ENCODE results near the gene FLYWCH1.

Gene FLYWCH1

DNA sequence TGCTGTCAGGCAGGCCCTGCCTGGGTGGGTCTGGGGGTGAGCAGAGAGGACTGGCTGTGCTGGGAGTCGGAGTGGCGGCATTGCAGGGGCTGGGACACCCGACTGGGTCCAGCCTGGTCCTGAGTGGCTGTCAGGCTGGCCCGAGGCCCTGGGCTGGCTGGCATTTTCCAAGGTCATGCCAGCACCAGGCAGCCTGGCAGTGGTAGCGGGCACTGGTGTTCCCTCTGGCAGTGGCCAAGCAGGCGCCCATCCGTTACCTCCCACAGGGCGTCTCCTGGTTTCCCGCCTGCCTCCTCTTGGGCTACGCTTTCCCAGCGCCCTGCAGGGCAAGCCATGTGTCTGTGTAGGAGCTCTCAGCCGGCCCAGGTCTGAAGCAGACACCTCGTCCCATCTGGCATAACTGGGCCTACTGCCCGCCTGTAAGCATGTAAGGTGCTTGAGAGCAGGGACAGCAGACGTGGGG lies 74.2 kb downstream of the FLYWCH1 start:
- no peak for DNase-seq (ENCODE audit: low spot score)

DNA sequence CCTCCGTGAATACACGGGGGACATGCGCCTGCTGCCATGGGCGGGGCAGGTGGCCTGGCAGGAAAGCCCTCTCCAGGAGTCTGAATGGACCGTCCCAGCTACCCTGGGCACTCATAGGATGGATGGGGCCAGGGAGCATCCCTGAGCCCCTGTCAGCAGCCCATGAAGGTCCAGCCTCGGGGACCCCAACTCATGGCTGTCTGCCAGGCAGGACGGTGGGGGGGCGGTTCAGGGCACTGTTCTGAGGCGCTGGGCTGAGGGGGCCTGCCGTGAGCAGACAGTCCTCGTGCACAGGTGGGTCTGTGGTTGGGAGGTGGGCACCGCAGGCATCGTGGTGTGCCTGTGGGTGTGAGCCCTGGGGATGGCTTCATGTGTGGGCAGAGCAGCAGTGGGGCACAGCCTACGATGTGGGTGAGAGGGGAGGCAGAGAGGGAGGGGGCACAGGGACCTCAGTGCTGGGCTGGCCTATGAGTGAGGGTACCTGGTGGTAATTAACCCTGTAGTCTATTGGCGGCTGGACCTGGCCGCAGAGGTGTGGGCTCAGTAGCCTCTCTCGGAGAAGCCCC lies 75.0 kb downstream of the FLYWCH1 start:
- DNase-seq (ENCODE audit: low spot score) = no peak

DNA sequence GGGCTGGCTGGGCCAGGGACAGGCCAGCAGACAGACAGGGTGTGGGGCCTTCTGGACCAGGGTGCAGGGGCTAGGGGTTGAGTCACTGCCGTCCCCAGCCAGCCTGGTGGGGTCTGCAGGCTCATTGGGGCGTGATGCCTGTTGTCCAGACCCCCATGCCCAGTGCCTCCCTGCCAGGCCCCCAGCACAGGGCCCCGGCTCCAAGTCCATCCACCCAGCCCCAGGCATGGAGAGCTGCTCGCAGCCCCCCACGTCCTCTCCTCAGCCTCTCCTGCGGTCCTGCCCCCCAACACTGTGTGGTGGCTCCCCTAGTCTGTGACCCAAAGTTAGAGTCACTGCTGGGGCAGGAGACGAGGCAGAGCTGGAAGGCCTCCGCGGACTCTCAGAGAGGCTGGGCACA lies 75.6 kb downstream of the FLYWCH1 start:
- no peak for DNase-seq (ENCODE audit: low spot score)

DNA sequence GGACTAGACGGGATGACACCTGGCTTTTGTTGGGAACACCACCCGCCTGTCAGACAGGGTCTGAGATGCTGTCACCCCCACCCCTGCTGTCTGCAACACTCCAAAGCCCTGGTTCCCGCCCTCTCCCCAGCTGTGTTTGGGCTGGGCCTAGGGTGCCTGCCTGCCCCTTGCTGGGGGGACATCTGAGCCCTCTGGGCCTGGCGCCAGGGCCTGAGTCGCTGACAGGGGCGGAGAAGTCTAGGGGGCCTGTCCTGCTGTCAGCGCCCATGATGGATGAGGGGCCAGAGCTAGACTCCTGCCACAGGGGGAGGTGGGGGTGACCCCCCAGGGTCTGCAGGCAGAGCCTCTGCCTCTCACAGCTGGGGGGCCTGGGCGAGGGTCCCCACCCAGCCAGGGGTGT lies 76.1 kb downstream of the FLYWCH1 start:
- no peak for DNase-seq (ENCODE audit: low spot score)

DNA sequence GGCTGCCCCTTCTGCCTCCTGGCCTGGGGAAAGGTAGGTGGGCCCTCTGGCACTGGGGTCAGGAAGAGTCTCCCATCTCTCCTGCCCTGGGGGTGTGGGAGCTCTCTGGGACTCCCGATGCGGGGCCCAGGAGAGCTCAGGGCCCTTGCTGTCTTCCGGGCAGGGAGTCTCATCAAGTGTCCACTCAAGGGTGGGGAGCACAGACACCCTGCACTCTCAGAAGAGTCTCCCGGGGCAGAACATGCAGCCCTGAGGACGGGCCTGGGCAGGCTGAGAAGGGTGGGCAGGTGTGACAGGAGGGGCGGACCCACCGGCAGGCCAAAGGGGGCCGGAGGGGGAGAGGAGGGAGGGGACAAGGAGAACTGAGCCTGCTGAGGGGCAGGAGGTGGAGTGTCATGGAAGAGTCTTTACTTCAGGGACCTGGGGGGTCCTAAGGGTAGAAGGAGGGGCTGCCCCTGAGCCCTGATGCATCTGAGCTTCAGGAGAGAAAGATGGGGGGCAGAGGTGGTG lies 76.9 kb downstream of the FLYWCH1 start:
- no peak for DNase-seq (ENCODE audit: low spot score)

DNA sequence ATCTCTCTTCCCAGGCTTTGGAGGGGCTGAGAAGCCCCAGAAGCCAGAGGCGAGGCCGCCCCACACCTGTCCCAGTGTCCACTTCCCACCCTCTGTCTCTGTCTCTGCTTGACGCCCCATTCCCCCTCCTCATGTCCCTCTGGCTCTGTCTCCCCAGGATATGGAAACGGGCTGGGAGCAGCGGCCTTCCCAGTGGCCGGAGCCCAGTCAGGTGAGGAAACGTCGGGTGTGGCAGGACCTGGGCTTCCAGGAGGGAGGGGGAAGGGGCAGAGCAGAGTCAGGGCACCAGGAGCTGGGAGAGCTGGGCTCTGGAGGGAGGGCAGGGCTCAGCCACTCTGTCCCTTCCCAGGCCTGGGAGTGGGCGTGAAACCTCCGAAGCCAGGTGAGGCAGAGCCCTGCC lies 79.2 kb downstream of the FLYWCH1 start:
- DNase-seq (ENCODE audit: low spot score) = no peak

DNA sequence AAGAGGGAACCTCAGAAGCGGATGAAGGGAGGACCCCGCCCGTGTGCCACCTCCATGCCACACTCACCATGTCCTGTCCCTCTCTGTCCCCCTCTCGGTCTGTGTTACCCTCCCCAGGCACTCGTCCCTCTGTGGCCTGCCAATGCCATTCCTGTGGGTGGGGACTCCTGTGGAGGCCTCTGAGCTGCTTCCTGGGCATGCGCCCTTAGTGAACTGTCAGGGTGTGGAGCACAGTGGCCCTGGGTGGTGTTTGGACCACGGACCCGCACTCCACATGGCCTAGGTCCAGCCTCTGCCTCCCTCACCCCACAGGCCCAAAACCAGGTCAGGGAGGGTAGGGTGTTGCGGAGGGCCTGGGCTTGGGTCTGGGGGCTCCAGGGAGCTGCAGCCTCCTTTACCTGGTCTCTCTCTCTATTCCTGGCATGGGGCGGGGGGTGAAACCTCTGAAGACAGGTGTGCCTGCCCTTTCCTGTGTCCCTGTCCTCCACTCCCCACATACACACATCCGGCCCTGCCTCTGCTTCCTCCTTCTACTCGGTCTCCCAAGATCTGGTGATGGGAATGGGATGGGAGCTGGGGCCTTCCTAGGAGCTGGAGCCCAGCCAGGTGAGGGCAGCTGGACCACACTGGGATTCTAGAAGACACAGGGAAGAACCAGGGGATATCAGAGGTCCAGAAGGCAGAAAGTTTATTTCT lies 80.0 kb downstream of the FLYWCH1 start:
- no peak for DNase-seq (ENCODE audit: low spot score)

DNA sequence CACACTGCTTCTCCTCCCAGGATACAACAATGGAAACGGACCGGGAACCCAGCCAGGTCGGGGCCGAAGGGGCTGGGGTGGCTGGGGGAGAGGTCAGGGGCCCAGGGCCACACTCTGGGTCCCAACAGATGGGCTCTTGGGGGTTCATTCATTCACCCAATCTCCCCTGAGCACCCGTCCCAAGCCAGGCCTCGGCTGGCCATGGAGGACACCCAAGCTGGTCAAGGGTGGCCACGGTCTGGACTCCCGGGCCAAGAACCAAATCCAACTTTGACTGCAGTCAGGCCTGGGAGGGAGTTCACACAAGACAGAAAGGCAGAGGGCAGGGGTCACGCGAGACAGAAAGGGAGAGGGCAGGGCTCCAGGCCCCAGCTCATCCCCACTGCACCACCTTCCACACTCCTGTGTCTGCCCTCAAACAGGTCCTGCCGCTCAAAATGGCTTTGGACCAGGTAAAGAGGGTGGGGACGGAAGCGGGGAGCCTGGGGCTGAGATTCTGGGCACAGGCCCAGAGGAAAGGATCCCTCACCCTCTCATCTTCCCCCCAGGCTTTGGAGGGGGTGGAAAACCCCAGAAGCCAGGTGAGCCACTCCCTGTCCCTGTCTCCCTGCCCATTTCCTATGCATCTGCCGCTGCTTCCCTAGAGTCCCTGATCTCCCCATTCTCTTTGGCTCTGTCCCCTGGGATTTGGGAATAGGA lies 80.8 kb downstream of the FLYWCH1 start:
- DNase-seq (ENCODE audit: low spot score) = no peak

DNA sequence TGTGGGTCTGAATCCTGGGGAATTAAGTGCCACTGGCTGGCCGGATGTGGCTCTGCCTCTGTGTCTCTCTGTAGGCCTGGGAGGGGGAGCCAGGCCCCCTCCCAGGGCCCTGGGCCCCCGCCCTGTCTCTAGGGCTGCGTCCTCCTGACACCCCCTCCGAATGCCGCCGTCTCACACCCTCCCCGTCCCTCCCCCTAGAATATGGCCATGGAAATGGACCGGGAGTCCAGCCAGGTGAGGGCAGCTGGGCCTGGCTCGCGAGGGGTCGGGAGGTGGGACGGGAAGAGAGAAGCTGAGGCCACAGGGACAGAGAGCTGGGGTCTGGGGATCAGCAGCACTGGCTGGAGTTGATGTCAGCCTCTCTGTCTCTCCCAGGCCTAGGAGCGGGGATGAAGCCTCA lies 84.6 kb downstream of the FLYWCH1 start:
- DNase-seq (ENCODE audit: low spot score) = no peak

DNA sequence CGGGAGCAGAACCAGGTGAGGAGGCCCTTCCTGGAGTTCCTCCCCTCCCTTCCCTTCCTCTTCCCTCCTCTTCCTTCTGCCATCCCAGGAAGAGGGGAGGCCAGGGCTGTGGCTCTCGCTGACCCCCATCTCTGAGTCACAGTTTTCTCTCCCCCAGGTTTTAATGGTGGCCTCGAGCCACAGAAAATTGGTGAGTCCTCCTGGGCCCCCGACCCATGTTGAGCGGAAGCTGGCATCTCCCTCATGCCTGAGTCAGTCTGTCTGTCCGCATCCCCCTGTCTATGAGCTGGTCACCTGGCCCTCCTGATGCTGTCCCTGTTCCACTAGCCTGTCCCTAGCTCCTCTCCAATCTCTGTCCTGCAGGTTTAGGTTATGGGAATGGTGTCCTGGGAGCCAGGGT lies 88.2 kb downstream of the FLYWCH1 start:
- DNase-seq (ENCODE audit: low spot score) = no peak

DNA sequence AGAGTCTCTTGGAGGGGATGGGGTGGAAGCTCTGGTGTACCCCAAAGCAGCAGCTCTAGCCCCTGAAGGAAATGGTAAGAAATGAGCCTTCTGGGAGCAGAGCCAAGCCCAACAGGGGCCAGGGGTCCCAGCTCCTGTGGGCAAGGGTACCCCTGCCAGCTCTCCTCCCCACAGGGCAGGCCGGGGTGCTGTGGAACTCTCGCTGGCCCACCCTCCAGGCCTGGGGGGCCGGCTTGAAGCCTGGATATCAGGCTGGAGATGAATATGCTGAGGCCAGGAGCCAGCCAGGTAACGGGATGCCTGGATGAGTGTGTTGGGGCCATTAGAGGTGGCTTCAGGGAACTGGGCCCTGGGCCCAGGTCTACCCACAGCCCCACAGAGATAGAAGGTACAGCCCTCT lies 88.8 kb downstream of the FLYWCH1 start:
- DNase-seq (ENCODE audit: low spot score) = no peak
